ENCODE measurements around the gene MRGPRD.

Gene MRGPRD

GRCh38 chr11:68932358-68932757 lies 48.4 kb downstream of the MRGPRD start:
- H3K4me3 ChIP-seq (ENCODE audit: low read depth in 1 of 2, low read length in 2 of 2), result no peak overlapping the region
- TF ChIP-seq EZH2 (IDR thresholded peaks at IDR 0.05; ENCODE audit: borderline replicate concordance, low read depth, low read length, severe bottlenecking), result no peak
- TF ChIP-seq CTCF (IDR thresholded peaks at IDR 0.05; ENCODE audit: borderline replicate concordance, extremely low read depth, low read length, poor library complexity, severe bottlenecking), result no peak
- peaks cover 83% of the 10 kb centered on the region for H3K36me3 ChIP-seq (ENCODE audit: insufficient read depth, low read length)
- H2AFZ ChIP-seq (ENCODE audit: low read depth, low read length), result no peak overlapping the region
- no peaks in the 10 kb centered on the region for H3K27me3 ChIP-seq (ENCODE audit: insufficient read depth, low read length, poor library complexity)
- H3K9me3 ChIP-seq (ENCODE audit: insufficient read depth, low read length, severe bottlenecking), result no peaks in the 10 kb centered on the region
- H3K9ac ChIP-seq (ENCODE audit: low read depth, low read length), result no peak overlapping the region
- no peak for ATAC-seq (ENCODE audit: insufficient read depth, low read depth)
- H3K4me1 ChIP-seq (ENCODE audit: insufficient read depth, low read length), result no peaks in the 10 kb centered on the region
- H3K4me2 ChIP-seq (ENCODE audit: insufficient read depth, low read length), result no peak overlapping the region
- H3K79me2 ChIP-seq (ENCODE audit: insufficient read depth, low read length), result no peaks in the 10 kb centered on the region
- H4K20me1 ChIP-seq (ENCODE audit: insufficient read depth, low read length), result peaks cover 10% of the 10 kb centered on the region; the same call in 1 of the 2 replicates
- DNase-seq, result no peak
- H3K27ac ChIP-seq (ENCODE audit: low read length), result no peak overlapping the region

GRCh38 chr11:68931911-68932310 lies 48.9 kb downstream of the MRGPRD start:
- Histone ChIP-seq H3K9me3 (ENCODE audit: insufficient read depth, low read length, severe bottlenecking) (no peaks in the 10 kb centered on the region), H3K4me1 (ENCODE audit: insufficient read depth, low read length) (no peaks in the 10 kb centered on the region), H3K27me3 (ENCODE audit: insufficient read depth, low read length, poor library complexity) (no peaks in the 10 kb centered on the region), H2AFZ (ENCODE audit: low read depth, low read length) (no peak overlapping the region), H4K20me1 (ENCODE audit: insufficient read depth, low read length) (0 out of 2 replicates have a peak, but pooled peaks cover 10% of the 10 kb centered on the region), H3K36me3 (ENCODE audit: insufficient read depth, low read length) (peaks cover 82% of the 10 kb centered on the region), H3K27ac (ENCODE audit: low read length) (no peak overlapping the region), H3K9ac (ENCODE audit: low read depth, low read length) (no peak overlapping the region), H3K79me2 (ENCODE audit: insufficient read depth, low read length) (no peaks in the 10 kb centered on the region), H3K4me2 (ENCODE audit: insufficient read depth, low read length) (no peak overlapping the region), H3K4me3 (ENCODE audit: low read depth in 1 of 2, low read length in 2 of 2) (no peak overlapping the region)
- no peak for ATAC-seq (ENCODE audit: insufficient read depth, low read depth)
- TF ChIP-seq EZH2 (IDR thresholded peaks at IDR 0.05; ENCODE audit: borderline replicate concordance, low read depth, low read length, severe bottlenecking), result no peak
- no peak for TF ChIP-seq CTCF (IDR thresholded peaks at IDR 0.05; ENCODE audit: borderline replicate concordance, extremely low read depth, low read length, poor library complexity, severe bottlenecking)
- DNase-seq, result no peak

- Histone ChIP-seq H3K4me3 (ENCODE audit: low read depth in 1 of 2, low read length in 2 of 2) (no peak overlapping the region), H3K36me3 (ENCODE audit: insufficient read depth, low read length) (peaks cover 82% of the 10 kb centered on the region), H3K9me3 (ENCODE audit: insufficient read depth, low read length, severe bottlenecking) (no peaks in the 10 kb centered on the region), H3K79me2 (ENCODE audit: insufficient read depth, low read length) (no peaks in the 10 kb centered on the region), H3K27me3 (ENCODE audit: insufficient read depth, low read length, poor library complexity) (no peaks in the 10 kb centered on the region), H3K4me2 (ENCODE audit: insufficient read depth, low read length) (no peak overlapping the region), H3K4me1 (ENCODE audit: insufficient read depth, low read length) (no peaks in the 10 kb centered on the region), H2AFZ (ENCODE audit: low read depth, low read length) (no peak overlapping the region), H3K9ac (ENCODE audit: low read depth, low read length) (no peak overlapping the region), H4K20me1 (ENCODE audit: insufficient read depth, low read length) (0 out of 2 replicates have a peak, but pooled peaks cover 7% of the 10 kb centered on the region), H3K27ac (ENCODE audit: low read length) (no peak overlapping the region)
- ATAC-seq (ENCODE audit: insufficient read depth, low read depth) (no peak), DNase-seq (no peak)
- no peak for TF ChIP-seq CTCF (IDR thresholded peaks at IDR 0.05; ENCODE audit: borderline replicate concordance, extremely low read depth, low read length, poor library complexity, severe bottlenecking)
- TF ChIP-seq EZH2 (IDR thresholded peaks at IDR 0.05; ENCODE audit: borderline replicate concordance, low read depth, low read length, severe bottlenecking), result no peak
These were observed 49.6 kb downstream of the MRGPRD start for GRCh38 chr11:68930991-68931855.
